ENCODE data around the gene ARHGAP6. TPM values are rescaled to one million over a fixed set of nuclear protein-coding genes. Genes with fewer than 3 reads are reported as not detected.

ARHGAP6 gene
- total and polyA plus RNA-seq, 9 of the 15 experiments (the other 6 are each of a cell fraction or from before 2014, with no cell fraction given), result 12.5 to 63.6 (median 41.8) TPM

GRCh38 chrX:11374570-11374969 lies 291.1 kb downstream of the ARHGAP6 start (continued):
- TF ChIP-seq ATF3 (IDR thresholded peaks at IDR 0.05) (peak; percentile 75), ATF3 (CRISPR knock-in tag; conservative IDR thresholded peaks at IDR 0.05) (no peak), SOX6 (IDR thresholded peaks at IDR 0.05) (peak; percentile 93), ZNF76 (CRISPR knock-in tag; IDR thresholded peaks at IDR 0.05; ENCODE audit: borderline replicate concordance) (no peak), THRB (CRISPR knock-in tag; conservative IDR thresholded peaks at IDR 0.05) (no peak), ZNF436 (CRISPR knock-in tag; IDR thresholded peaks at IDR 0.05) (no peak), ZNF592 (IDR thresholded peaks at IDR 0.05) (peak; percentile 57; the same call in 1 of the 2 replicates), MYNN (IDR thresholded peaks at IDR 0.05) (no peak), MYNN (CRISPR knock-in tag; IDR thresholded peaks at IDR 0.05) (no peak), CHD4 (IDR thresholded peaks at IDR 0.05; ENCODE audit: insufficient read depth, insufficient replicate concordance, low read depth, low read length, poor library complexity, severe bottlenecking) (no peak), ZC3H4 (CRISPR knock-in tag; IDR thresholded peaks at IDR 0.05; ENCODE audit: borderline replicate concordance) (no peak), SMARCA4 (IDR thresholded peaks at IDR 0.05) (0 out of 2 replicates have a peak, but pooled peaks have one; percentile 42), POLR2AphosphoS5 (IDR thresholded peaks at IDR 0.05; ENCODE audit: control insufficient read depth, insufficient read depth, low read depth, low read length) (no peak), SRF (CRISPR knock-in tag; IDR thresholded peaks at IDR 0.05) (no peak), BMI1 (IDR thresholded peaks at IDR 0.05; ENCODE audit: low read length) (no peak), ARID4B (CRISPR knock-in tag; IDR thresholded peaks at IDR 0.05) (no peak), KLF16 (IDR thresholded peaks at IDR 0.05) (no peak)
